ENCODE results near the gene LAMP1.
A peak's percentile ranks its signal among the peaks of the same experiment; 100 is the strongest.
"Not testable (repeated sequence)": the region's sequence is repeated elsewhere in the genome, so short reads cannot be mapped to it uniquely, and the experiment has no call there.

Gene LAMP1

DNA sequence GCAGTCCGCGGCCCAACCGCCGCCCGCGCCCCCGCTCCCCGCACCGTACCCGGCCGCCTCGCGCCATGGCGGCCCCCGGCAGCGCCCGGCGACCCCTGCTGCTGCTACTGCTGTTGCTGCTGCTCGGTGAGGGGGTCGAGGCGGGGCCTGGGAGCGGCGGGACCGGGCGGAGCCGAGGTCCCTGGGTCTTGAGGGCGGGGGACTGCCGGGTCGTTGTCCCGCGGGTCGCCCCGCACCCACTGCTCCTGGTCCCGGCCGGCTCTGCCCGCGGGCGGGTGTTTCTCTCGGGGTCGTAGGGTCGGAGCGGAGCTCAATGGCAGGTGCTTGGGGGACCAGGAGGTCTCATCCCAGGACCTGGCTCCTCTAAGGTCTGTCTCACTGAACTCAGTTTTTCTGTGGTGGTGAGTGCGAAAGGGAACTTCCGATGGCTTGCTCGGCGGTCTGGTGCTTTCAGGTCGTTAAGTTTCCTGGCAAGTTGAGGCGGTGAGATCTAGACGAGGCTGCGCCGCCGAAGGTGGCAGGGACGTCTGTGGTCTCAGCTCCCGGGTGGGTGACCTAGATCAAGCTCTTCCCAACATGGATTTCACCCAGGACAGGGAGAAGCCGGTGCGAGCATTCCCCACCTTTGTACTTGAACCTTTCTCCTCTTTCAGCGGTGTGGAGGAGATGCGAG lies 467 bp downstream of the LAMP1 start:
- peak; percentile 33 for DNase-seq (ENCODE audit: low spot score)

DNA sequence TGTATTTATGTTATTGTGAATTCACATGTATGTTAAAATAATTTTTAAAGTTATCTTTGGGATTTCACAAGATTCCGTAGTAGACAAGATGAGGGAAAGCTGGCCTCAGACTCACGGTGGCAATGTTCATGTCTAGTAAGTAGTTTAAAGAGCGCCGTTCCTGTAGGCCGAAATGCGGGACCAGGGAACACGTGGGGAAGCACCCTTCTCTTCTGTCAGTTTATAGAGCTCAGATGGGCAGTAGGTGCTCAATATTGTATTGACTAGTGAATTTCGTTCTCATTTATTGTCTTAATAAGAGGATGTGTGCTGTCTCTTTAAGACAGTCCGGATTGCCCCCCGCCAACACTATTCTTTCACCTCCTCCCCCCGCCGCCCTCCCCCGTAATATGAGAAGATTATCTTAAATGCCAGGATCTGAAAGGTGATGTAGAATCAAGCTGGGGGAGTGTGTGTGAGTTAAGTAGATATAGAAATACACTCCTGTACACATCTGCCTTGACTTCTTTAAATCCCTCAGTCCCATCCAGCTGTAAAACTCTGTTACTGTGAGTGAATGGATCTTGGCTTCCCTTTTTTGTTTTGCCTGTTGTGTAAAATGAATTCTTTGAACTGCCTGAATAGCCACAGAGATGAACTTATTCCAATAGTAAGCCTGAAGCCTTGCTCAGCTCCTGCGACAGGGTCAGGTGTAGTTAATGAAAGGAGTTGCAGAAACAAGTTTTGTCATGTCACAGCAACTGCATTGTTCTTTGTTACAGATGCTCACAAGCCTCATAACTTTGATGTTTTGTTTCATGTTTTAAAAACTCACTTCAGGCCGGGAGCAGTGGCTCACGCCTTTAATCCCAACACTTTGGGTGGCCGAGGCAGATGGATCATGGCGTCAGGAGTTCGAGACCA lies 1.3 kb downstream of the LAMP1 start:
- DNase-seq (ENCODE audit: low spot score), result no peak

- no peak for DNase-seq (ENCODE audit: low spot score)
Measured at GRCh38 chr13:113299951-113300350, 2.9 kb downstream of the LAMP1 start.

- DNase-seq (ENCODE audit: low spot score), result no peak
Measured at GRCh38 chr13:113302986-113303385, 5.9 kb downstream of the LAMP1 start.

DNA sequence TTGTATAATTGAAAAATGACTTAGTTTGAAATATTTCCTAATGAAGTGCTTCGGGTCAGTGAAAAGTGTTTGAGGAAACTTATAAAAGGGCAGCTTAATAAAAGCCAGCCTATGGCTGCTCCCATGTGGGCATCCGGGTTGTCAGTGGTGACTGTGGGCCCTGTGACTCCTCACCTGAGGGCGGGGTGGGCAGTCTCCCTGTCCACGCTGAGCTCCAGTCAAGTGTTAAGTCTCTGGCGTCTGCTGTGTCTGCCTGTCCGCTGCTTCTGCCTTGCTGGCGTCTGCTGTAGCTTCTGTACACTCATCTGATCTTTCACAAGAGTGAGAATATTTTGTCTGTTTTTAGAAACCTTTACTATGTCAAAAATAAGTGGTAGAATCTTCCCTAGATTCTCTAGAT lies 7.1 kb downstream of the LAMP1 start:
- DNase-seq (ENCODE audit: low spot score), result no peak

DNA sequence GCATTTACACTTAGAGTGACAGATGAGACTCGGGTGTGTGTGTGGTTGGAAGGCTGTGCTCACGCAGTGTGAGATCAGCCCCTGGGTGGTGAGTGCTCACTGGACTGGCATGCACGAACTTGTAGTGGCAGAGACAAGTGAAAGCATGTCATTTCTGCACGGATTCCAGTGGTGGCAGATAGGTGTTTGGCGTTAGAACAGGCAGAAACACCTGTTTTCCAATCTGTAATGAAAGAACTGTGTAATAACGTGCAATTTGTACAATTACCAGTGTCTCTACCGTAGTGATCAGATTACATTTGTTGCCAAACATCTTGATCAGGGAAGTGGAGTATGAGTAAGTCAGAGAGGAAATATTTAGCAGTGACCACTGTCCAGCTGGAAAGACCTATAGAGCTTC lies 8.2 kb downstream of the LAMP1 start:
- DNase-seq (ENCODE audit: low spot score), result peak; percentile 51

GRCh38 chr13:113307491-113307890 lies 10.5 kb downstream of the LAMP1 start:
- no peak for DNase-seq (ENCODE audit: low spot score)

DNA sequence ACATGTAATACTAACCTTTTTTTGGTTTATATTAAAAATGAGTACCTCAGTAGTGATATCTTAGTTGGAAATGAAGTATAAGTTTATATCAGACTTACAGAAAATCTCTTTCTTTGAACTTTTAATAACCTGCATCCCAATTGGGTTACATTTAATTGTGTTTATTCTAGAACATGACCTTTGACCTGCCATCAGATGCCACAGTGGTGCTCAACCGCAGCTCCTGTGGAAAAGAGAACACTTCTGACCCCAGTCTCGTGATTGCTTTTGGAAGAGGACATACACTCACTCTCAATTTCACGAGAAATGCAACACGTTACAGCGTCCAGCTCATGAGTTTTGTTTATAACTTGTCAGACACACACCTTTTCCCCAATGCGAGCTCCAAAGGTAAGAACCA lies 12.4 kb downstream of the LAMP1 start:
- no peak for DNase-seq (ENCODE audit: low spot score)

- DNase-seq (ENCODE audit: low spot score), result not testable (repeated sequence)
Measured at GRCh38 chr13:113314112-113314511, 17.1 kb downstream of the LAMP1 start.

DNA sequence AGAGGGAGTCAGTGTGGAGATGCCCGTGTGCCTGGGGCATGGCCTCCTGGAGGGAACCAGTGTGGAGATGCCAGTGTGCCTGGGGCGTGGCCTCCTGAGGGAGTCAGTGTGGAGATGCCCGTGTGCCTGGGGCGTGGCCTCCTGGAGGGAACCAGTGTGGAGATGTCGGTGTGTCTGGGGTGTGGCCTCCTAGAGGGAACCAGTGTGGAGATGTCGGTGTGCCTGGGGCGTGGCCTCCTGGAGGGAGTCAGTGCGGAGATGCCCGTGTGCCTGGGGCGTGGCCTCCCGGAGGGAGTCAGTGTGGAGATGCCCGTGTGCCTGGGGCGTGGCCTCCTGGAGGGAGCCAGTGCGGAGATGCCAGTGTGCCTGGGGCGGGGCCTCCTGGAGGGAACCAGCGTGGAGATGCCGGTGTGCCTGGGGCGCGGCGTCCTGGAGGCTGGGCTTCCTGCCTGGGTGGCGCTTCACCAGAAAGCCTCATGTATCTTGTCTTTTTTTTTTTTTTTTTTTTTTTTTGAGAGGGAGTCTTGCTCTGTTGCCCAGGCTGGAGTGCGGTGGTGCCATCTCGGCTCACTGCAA lies 17.9 kb downstream of the LAMP1 start:
- DNase-seq (ENCODE audit: low spot score), result not testable (repeated sequence)

DNA sequence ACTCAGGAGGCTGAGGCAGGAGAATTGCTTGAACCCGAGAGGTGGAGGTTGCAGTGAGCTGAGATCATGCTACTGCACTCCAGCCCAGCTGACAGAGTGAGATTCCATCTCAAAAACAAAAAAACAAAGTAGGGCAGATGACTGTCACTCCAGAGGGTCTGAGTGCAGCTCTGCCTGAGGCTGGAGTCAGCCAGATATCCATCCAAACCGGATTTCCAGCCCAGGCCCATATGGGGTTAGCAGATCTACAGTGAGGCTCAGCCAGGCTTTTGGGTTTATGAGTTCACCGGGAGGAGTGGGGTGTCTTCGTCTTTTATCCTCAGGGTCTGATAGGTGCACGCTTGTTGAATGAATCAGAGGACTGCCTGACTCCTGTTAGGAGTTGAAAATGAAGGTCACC lies 19.0 kb downstream of the LAMP1 start:
- DNase-seq (ENCODE audit: low spot score), result no peak

DNA sequence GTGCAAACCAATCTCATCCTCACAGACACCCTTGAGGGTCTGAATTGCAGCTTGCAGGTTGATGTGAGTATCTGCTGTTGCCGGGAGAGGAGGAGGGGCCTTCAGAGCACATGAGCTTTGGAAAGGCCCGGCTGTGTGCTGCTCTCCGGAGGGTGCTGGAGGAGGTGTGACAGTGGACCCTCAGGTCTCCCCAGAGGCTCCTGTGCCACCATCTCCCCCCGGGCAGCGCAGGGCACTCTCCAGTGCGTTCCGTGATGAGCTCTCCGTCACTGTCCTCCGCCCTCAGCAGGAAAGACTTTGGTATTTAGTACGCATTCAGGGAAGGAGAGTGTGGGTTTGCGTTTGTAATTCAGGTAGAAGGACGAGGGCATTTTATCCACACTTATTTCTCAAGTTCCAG lies 20.0 kb downstream of the LAMP1 start:
- no peak for DNase-seq (ENCODE audit: low spot score)

- DNase-seq (ENCODE audit: low spot score), result no peak
Measured at GRCh38 chr13:113318956-113319355, 21.9 kb downstream of the LAMP1 start.

DNA sequence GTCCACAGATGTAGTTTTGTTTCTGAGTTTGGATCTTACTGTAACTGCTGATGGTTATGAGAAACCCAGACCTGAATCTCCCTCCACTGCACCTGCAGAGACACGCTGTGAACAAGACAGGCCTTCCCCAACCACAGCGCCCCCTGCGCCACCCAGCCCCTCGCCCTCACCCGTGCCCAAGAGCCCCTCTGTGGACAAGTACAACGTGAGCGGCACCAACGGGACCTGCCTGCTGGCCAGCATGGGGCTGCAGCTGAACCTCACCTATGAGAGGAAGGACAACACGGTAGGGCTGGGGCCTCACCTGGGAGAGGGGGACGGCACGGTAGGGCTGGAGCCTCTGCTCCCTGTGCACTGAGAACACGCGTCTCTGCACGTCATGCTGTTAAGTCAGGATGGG lies 22.3 kb downstream of the LAMP1 start:
- DNase-seq (ENCODE audit: low spot score), result no peak

DNA sequence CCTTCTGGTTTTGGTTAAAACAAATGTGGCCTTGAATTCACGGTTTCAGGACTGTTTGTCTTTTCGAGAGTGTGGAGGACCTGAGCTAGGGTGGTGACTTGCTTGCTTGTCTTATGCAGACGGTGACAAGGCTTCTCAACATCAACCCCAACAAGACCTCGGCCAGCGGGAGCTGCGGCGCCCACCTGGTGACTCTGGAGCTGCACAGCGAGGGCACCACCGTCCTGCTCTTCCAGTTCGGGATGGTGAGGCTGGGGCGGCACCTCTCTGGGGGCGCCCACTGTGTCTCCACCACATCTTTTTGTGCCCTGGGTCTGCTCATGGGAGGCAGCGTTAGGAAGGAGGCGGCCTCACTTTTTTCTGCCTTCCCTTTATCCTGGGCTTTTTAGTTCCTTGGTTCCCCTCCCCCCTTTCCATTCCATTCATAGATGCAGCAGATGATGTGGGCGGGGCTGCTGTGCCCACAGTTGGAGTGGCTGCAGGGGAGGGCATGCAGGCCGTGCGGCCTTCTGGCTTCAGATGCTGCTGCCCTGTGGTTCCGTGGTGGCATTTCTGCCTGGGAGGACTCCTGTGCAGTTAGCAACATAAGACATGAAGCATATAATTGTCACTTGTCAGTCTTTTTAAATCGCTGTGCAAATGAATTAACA lies 23.3 kb downstream of the LAMP1 start:
- no peak for DNase-seq (ENCODE audit: low spot score)

GRCh38 chr13:113321546-113321945 lies 24.5 kb downstream of the LAMP1 start:
- no peak for DNase-seq (ENCODE audit: low spot score)

DNA sequence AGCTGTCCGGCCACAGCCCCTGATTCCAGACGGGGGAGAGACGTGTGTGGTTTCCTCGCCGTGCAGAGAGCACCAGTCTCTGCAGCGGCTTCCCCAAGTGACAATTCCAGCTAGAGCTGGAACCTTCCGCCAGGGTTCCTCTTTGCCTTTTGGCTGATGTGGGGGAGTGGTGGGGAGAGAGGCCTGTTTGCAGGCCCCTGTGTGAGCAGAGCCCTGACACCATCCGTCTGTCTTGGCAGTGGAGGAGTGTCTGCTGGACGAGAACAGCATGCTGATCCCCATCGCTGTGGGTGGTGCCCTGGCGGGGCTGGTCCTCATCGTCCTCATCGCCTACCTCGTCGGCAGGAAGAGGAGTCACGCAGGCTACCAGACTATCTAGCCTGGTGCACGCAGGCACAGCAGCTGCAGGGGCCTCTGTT lies 25.0 kb downstream of the LAMP1 start:
- DNase-seq (ENCODE audit: low spot score), result no peak

GRCh38 chr13:113322890-113323651 lies 26.0 kb downstream of the LAMP1 start:
- DNase-seq (ENCODE audit: low spot score), result no peak

DNA sequence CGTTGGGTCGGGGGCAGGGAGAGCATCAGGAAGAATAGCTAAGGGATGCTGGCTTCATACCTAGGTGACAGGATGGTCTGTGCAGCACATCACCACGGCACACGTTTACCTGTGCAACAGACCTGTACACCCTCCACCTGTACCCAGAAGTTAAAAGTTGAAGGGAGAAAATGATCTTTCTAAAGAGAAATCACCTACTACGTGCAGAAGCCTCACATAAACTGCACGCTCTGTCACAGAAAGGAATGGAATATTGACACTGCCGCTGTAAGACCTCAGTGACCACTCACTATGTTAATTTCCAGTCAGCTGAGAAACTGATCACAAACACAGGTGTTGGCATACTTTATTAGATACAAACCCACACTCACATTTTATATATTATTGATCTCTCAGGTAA lies 26.8 kb downstream of the LAMP1 start:
- DNase-seq (ENCODE audit: low spot score), result no peak

DNA sequence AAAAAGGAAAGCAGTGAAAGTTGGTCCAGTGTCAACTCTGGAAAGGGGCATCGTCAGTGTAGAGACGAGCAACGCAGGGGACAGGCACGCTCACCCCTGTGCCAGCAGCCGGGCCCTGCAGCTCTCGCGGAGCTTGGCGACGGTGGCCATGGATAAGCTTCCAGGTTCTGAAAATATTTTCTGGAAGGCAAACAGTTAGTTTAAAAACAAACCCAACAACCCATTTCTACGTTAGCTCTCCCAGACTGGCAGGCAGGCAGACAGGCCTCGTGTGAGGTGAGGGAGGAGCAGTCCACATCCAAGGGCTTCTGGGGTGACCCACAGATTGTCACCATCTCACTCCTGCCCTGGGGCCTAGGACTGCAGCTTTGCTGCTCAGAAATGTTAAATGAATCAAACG lies 27.4 kb downstream of the LAMP1 start:
- DNase-seq (ENCODE audit: low spot score), result no peak

- no peak for DNase-seq (ENCODE audit: low spot score)
Measured at GRCh38 chr13:113325779-113326178, 28.7 kb downstream of the LAMP1 start.

DNA sequence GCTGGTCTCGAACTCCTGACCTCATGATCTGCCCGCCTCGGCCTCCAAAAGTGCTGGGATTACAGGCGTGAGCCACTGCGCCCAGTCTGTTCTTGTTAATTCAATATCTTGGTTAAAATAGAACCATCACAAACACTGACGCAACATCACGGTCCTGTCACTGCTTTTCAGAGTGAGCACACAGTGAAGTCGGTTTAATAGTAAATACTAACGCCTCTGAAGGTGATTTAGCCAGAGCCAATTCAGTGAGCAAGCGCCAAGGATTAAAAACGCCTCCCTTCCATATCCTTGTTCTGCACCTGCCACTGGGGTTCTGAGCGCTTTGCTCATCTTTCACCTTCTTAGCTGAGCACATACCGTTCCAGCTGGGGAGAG lies 30.3 kb downstream of the LAMP1 start:
- DNase-seq (ENCODE audit: low spot score), result no peak

Data from GM03348 (cell line).